GF-D8 (cell line): Measurements from ENCODE around the gene PRKG1.
"Not testable (repeated sequence)": the region's sequence is repeated elsewhere in the genome, so short reads cannot be mapped to it uniquely, and the experiment has no call there.

Experiments
- DNase-seq: peaks from one replicate; lab custom pipeline; 2025; lab: John Stamatoyannopoulos, UW

The PRKG1 gene

GRCh38 chr10:51170518-51171245, 96.4 kb downstream of the PRKG1 start:
- no peak for DNase-seq

- no peak for DNase-seq
Observed at GRCh38 chr10:51171946-51172345, 97.7 kb downstream of the PRKG1 start.

GRCh38 chr10:51176976-51177695, 102.8 kb downstream of the PRKG1 start:
- DNase-seq: no peak

- DNase-seq: no peak
Observed at GRCh38 chr10:51178634-51179033, 104.3 kb downstream of the PRKG1 start.

- DNase-seq: no peak
Observed at GRCh38 chr10:51180141-51180540, 105.9 kb downstream of the PRKG1 start.

- no peak for DNase-seq
Observed at GRCh38 chr10:51183783-51184182, 109.5 kb downstream of the PRKG1 start.

- DNase-seq: no peak
Observed at GRCh38 chr10:51186361-51186760, 112.1 kb downstream of the PRKG1 start.

- no peak for DNase-seq
Observed at GRCh38 chr10:51188008-51188407, 113.7 kb downstream of the PRKG1 start.

- DNase-seq: no peak
Observed at GRCh38 chr10:51188866-51189265, 114.6 kb downstream of the PRKG1 start.

GRCh38 chr10:51196508-51197175, 122.4 kb downstream of the PRKG1 start:
- no peak for DNase-seq

- no peak for DNase-seq
Observed at GRCh38 chr10:51198170-51198569, 123.9 kb downstream of the PRKG1 start.

GRCh38 chr10:51201947-51202346, 127.7 kb downstream of the PRKG1 start:
- DNase-seq: no peak

- DNase-seq: no peak
Observed at GRCh38 chr10:51203359-51203758, 129.1 kb downstream of the PRKG1 start.

- DNase-seq: no peak
Observed at GRCh38 chr10:51204066-51204465, 129.8 kb downstream of the PRKG1 start.

GRCh38 chr10:51204701-51205100, 130.4 kb downstream of the PRKG1 start:
- DNase-seq: no peak

GRCh38 chr10:51206500-51206899, 132.2 kb downstream of the PRKG1 start:
- DNase-seq: no peak

GRCh38 chr10:51212937-51213336, 138.7 kb downstream of the PRKG1 start:
- not testable (repeated sequence) for DNase-seq

GRCh38 chr10:51214207-51215196, 140.2 kb downstream of the PRKG1 start:
- DNase-seq: no peak

- DNase-seq: no peak
Observed at GRCh38 chr10:51215951-51216834, 141.9 kb downstream of the PRKG1 start.

- DNase-seq: no peak
Observed at GRCh38 chr10:51217505-51217904, 143.2 kb downstream of the PRKG1 start.

- DNase-seq: no peak
Observed at GRCh38 chr10:51224671-51225161, 150.4 kb downstream of the PRKG1 start.
